GM12878 (cell line): ENCODE data around the gene SULF2. TPM values are rescaled to one million over a fixed set of nuclear protein-coding genes. Genes with fewer than 3 reads are reported as not detected.

Experiments used
- ATAC-seq: fragments of 200-7000 bp; cut with Tn5 transposase; 3 replicates; pipeline ENCODE4 v1.9.1; 2020; ENCODE audit warnings: mild to moderate bottlenecking, moderate library complexity
- BruUV-seq: library from RNA; stranded (reverse); fragments of 400-500 nt; replicated peaks from 2 replicates; lab custom pipeline; 2021; lab: Mats Ljungman, UMichigan
- CTCF ChIA-PET: fragments of 300-600 bp; sonication (Branson Sonifier 250); formaldehyde crosslinking; extraction: SDS; loops from one replicate; lab custom pipeline; 2021; ENCODE audit warnings: inconsistent platforms; lab: Yijun Ruan, JAX
- POLR2A ChIA-PET: fragments of 350-600 bp; formaldehyde crosslinking; extraction: SDS; loops from one replicate; lab custom pipeline; 2021; ENCODE audit warnings: inconsistent platforms; lab: Charles Lee
- RAD21 ChIA-PET: fragments of 300-600 bp; sonication (Branson Sonifier 250); formaldehyde crosslinking; loops from one replicate; lab custom pipeline; 2023; ENCODE audit warnings: antibody characterized with exemption; ENCODE audit not compliant: unreplicated experiment; lab: Charles Lee
- SMC1A ChIA-PET: fragments of 300-600 bp; sonication (Branson Sonifier 250); formaldehyde crosslinking; loops from one replicate; lab custom pipeline; 2023; ENCODE audit not compliant: unreplicated experiment, uncharacterized antibody; lab: Charles Lee
- DNase-seq: peaks from one replicate; pipeline ENCODE4 v3.0.0-alpha.2; 2011; ENCODE audit warnings: low read depth, low spot score
- FAIRE-seq: peaks from 3 replicates; lab custom pipeline; 2011; peaks lifted over from hg19 to GRCh38; lab: Jason Lieb, UNC
- H2AFZ ChIP-seq: 2 replicates; pipeline ENCODE4 v1.6.0; 2011; ENCODE audit warnings: low read depth, low read length, control low read depth; ENCODE audit not compliant: control insufficient read depth
- H3K27ac ChIP-seq: 2 replicates; pipeline ENCODE4 v1.5.1; 2011; ENCODE audit warnings: control low read depth; ENCODE audit not compliant: control insufficient read depth, insufficient read depth
- H3K27me3 ChIP-seq, 2 experiments: replicated peaks in 1 of 2; 2 replicates each; pipeline versions ENCODE4 v1.6.0 to v1.6.1; 2011; ENCODE audit warnings: low read length in 1 of 2; ENCODE audit not compliant: control insufficient read depth in 2 of 2, insufficient read depth in 2 of 2
- H3K36me3 ChIP-seq, 2 experiments: 2 replicates each; pipeline ENCODE4 v1.5.1; 2011; ENCODE audit warnings: low read length in 1 of 2; ENCODE audit not compliant: control insufficient read depth in 2 of 2, insufficient read depth in 2 of 2
- H3K4me1 ChIP-seq: 2 replicates; pipeline ENCODE4 v1.6.1; 2011; ENCODE audit warnings: mild to moderate bottlenecking, low read length, moderate library complexity, mixed read lengths; ENCODE audit not compliant: control insufficient read depth, insufficient read depth
- H3K4me2 ChIP-seq: 2 replicates; pipeline ENCODE4 v1.6.0; 2011; ENCODE audit warnings: control low read depth; ENCODE audit not compliant: control insufficient read depth, insufficient read depth
- H3K4me3 ChIP-seq: fragments of 200-600 bp; sonication (generic); 2 replicates; pipeline ENCODE4 v1.5.1; 2016
- H3K79me2 ChIP-seq: 2 replicates; pipeline ENCODE4 v1.6.0; 2011; ENCODE audit warnings: low read length; ENCODE audit not compliant: control insufficient read depth, insufficient read depth
- H3K9ac ChIP-seq: 2 replicates; pipeline ENCODE4 v1.8.0; 2011; ENCODE audit warnings: low read length, control low read depth, mixed read lengths; ENCODE audit not compliant: control insufficient read depth, insufficient read depth
- H3K9me3 ChIP-seq: replicated peaks from 3 replicates; pipeline ENCODE4 v1.5.1; 2011; ENCODE audit warnings: mild to moderate bottlenecking, low read length; ENCODE audit not compliant: control insufficient read depth, insufficient read depth
- H4K20me1 ChIP-seq: 2 replicates; pipeline ENCODE4 v1.6.0; 2011; ENCODE audit not compliant: control insufficient read depth, insufficient read depth
- NFXL1 ChIP-seq: fragments of 450-650 bp; IDR thresholded peaks from 2 replicates; pipeline ENCODE4 v1.6.1; 2017; ENCODE audit warnings: antibody characterized with exemption, mild to moderate bottlenecking, borderline replicate concordance
- WGBS: methylation state at CpG from one replicate; pipeline ENCODE4 v1.1.6; 2016; ENCODE audit warnings: low lambda C conversion rate; ENCODE audit not compliant: insufficient replicate concordance, insufficient coverage; ENCODE audit errors: missing lambda C conversion rate; 5-methylcytosine and 5-hydroxymethylcytosine counted together
- in situ Hi-C: fragments of 300-500 bp; cut with MboI; formaldehyde crosslinking; loops from 9 replicates; pipeline ENCODE4 v1.14.3; 2018; ENCODE audit warnings: mixed read lengths
- intact Hi-C: fragments of 100-400 bp; cut with micrococcal nuclease; formaldehyde crosslinking; loops from one replicate; pipeline ENCODE4 v1.14.2; 2022; ENCODE audit not compliant: unreplicated experiment
- polyA plus RNA-seq, 11 experiments: library from polyadenylated mRNA; depleted of rRNA in 4 of 11; unstranded in 6 of 11; stranded (reverse) in 5 of 11; fragments of >200 nt; fragmentation: Nextera tagmentation in 4 of 11; fragmentation: Illumina TruSeq in 1 of 11; extraction: Ambion mirVana in 4 of 11; extraction: Trizol in 1 of 11; gene quantifications; 1 replicate in 1 of 11; 2 replicates in 10 of 11; pipeline versions ENCODE4 v1.2.1 to v1.2.3, GENCODE V29; 2011 to 2016; ENCODE audit warnings: inconsistent platforms in 2 of 11, missing spikeins in 2 of 11, low read depth in 1 of 11
- total RNA-seq, 4 experiments: library from RNA; depleted of rRNA in 3 of 4; stranded (reverse); fragments of >200 nt in 3 of 4; fragmentation: Illumina TruSeq in 1 of 4; extraction: Trizol in 1 of 4; gene quantifications; 2 replicates each; pipeline versions ENCODE4 v1.2.1 to v1.2.3, GENCODE V29; 2013 to 2021
- TF ChIP-seq, protein P1 (sequence below): IDR thresholded peaks from 2 replicates; pipeline ENCODE4 v1.6.1; 2012; ENCODE audit warnings: low read depth, low read length, improper control_type of control experiment

SULF2 gene
- total and polyA plus RNA-seq, 10 of the 15 experiments (the other 5 are each of a cell fraction or from before 2014, with no cell fraction given): 0.69 to 4.1 (median 1.6) TPM

DNA sequence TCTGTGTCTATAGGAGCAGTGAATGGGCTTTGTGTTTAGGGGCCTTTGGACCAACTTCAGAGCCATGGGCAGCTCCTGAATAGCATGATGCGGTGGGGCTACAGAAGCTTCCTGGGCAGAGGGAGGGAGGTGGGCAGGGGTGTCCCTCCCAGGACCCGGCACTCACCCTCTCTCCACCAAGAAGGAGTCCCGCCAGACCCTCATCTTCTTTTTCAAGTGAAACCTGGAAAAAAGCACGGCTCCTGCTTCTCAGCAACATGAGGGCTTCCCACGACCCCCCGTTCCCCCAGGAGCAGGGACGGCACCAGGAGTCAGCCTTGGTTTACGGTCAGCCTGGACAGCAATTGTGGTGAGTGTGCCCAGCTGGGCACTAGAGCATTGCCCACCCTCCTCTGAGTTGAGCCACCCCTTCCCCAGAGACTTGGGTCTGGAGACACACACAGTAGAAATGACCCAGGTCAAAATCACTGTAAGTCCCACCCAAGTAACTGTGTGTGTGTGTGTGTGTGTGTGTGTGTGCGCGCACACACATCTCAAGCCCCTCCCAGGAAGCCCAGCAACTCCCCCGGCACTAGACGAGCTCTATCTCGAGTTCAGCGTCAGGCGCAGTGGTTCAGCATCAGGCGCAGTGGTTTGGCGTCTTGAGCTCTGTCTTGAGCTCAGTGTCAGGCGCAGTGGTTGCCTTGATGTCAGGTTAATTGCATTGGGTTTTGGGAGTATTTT is 108.2 kb downstream of the SULF2 start:
- no peaks in the 10 kb centered on the region for H4K20me1 ChIP-seq
- WGBS: 35% methylated on average over 18 of the region's 18 CpGs
- no peak overlapping the region for H2AFZ ChIP-seq
- in situ Hi-C loops: no loop called here
- FAIRE-seq (no peak), DNase-seq (no peak), ATAC-seq (no peak)
- ChIA-PET SMC1A (interaction anchor here (1.6 to 4.0 kb wide), 7 partner anchors 15 to 945 kb away, joined by 3 to 34 read pairs (median 15); no protein-coding TSS in a partner anchor), POLR2A (interaction anchor here (0.6 kb wide), 1 partner anchor 27 kb away, joined by 7 read pairs; no protein-coding TSS in a partner anchor), RAD21 (interaction anchor here (0.7 to 3.5 kb wide), 6 partner anchors 17 to 947 kb away, joined by 3 to 25 read pairs (median 5); no protein-coding TSS in a partner anchor), CTCF (interaction anchor here (0.6 to 4.6 kb wide), 17 partner anchors 13 to 945 kb away, joined by 3 to 74 read pairs (median 4); no protein-coding TSS in a partner anchor)
- H3K4me2 ChIP-seq: no peak overlapping the region
- H3K4me3 ChIP-seq: no peak overlapping the region
- H3K27ac ChIP-seq: no peak overlapping the region
- BruUV-seq: no TSS peak
- H3K4me1 ChIP-seq: no peaks in the 10 kb centered on the region
- TF ChIP-seq, protein P1, sequence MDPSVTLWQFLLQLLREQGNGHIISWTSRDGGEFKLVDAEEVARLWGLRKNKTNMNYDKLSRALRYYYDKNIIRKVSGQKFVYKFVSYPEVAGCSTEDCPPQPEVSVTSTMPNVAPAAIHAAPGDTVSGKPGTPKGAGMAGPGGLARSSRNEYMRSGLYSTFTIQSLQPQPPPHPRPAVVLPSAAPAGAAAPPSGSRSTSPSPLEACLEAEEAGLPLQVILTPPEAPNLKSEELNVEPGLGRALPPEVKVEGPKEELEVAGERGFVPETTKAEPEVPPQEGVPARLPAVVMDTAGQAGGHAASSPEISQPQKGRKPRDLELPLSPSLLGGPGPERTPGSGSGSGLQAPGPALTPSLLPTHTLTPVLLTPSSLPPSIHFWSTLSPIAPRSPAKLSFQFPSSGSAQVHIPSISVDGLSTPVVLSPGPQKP: no peak
- TF ChIP-seq NFXL1: 0 out of 2 replicates have a peak, but pooled peaks have one; percentile 41
- H3K79me2 ChIP-seq: no peaks in the 10 kb centered on the region
- H3K27me3 ChIP-seq: no peaks in the 10 kb centered on the region; a peak in 1 of 4 replicates
- no peaks in the 10 kb centered on the region for H3K9me3 ChIP-seq
- no peaks in the 10 kb centered on the region for H3K36me3 ChIP-seq
- H3K9ac ChIP-seq: no peak overlapping the region
- intact Hi-C loops: loop anchor here (5.0 kb wide), 1 partner anchor 105 kb away; no protein-coding TSS in a partner anchor
